ENCODE results near the gene CEACAM20.
"Not testable (repeated sequence)": the region's sequence is repeated elsewhere in the genome, so short reads cannot be mapped to it uniquely, and the experiment has no call there.

CEACAM20 gene

DNA sequence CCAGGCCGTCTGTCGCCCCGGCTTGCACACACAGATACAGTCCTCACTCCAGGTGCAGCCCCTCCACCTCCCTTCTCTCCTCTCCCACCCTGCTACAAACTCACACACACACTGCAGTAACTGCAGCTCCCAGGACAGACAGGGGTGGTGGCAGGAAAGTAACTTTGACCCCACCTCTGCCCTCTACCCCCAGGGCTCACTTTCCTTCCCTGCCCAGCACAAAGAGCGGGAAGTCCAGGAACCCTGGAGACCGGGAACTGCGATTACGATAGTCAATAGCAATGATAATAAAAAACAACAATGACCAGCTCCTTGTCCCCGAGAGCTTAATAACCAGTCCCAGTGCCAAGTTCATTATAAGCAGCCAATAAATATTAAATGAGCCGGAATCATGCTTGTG, at the start of gene CEACAM20:
TSS of gene CEACAM20 (minus strand) at position 140 of the 400 bp plus-strand sequence. CDS start 166 bp downstream, outside the sequence.
- no peak for TF ChIP-seq GATA1 (IDR thresholded peaks at IDR 0.05; ENCODE audit: low read depth, low read length)
- TF ChIP-seq POLR2A (IDR thresholded peaks at IDR 0.05; ENCODE audit: low read length): no peak
- DNase-seq: no peak

DNA sequence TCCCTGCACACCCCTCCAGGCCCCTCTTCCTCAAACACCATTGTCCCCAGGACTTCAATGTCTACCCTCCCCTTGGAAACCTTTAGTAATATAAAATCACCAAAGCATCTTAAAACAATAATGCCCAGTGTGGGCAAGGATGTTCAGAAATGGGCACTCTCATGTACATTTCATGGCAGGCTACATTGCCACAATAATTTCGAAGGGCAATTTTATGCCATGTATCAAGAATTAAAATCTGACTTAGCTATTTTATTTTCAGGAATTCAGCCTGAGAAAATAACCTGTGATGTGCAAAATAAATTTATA, 48.0 kb upstream of the CEACAM20 start:
- no peak for TF ChIP-seq GATA1 (IDR thresholded peaks at IDR 0.05; ENCODE audit: low read depth, low read length)
- TF ChIP-seq POLR2A (IDR thresholded peaks at IDR 0.05; ENCODE audit: low read length): no peak
- no peak for DNase-seq

DNA sequence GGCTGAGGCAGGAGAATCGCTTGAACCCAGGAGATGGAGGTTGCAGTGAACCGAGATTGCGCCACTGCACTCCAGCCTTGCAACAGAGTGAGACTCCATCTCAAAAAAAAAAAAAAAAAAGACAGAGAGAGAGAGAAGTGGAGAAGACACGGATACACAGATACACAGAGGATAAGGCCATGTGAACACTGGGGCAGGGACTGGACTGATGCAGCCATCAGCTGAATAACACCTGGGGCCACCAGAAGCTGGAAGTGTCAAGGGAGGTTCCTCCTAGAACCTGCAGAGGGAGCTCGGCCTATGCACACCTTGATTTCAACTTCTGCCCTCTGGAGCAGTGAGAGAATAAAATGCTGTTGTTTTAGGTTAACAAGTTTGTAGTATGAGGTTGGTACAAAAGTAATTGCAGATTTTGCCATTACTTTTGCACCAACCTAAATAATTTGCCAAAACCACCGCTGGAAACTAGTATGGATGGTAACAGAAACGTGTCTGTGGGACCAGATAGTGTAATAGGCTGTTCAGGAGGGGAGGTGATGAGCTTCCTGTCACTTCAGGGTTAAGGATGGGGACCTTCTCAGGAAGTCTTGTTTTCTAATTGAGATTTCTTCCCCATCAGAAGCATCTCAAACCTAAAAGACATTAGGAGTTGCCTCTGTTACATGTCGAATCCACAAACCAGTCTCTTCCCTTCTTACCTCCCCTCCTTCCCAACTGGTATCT, 47.5 kb upstream of the CEACAM20 start:
- no peak for TF ChIP-seq POLR2A (IDR thresholded peaks at IDR 0.05; ENCODE audit: low read length)
- TF ChIP-seq GATA1 (IDR thresholded peaks at IDR 0.05; ENCODE audit: low read depth, low read length): no peak
- DNase-seq: peak; percentile 20 to 32

DNA sequence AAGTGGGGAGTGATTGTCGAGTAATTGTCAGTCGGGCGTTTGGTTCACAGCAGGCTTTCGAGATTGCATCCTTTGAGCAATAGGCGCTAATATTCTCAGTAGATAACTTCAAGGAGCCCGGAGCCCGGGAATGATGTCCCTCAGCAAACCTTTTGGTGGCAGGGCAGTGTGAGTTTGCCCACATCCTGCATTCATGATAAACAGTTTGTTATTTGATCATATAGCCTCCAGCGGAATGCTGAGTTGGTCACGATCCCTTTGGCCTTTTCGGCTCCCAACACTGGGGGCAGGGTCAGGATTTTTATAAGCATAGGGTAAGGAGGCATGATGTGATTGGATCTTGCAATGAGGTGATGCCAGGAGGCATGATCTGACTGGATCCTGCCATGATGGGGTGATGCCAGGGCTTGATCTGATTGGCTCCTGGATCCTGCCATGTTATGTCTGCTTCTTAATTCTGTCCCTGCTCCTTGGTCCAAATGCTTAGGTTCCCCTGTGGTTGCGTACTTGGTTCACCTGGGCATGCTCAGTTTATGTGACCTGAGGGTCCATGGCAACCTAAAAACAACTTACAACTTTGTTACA, 45.7 kb upstream of the CEACAM20 start:
- TF ChIP-seq POLR2A (IDR thresholded peaks at IDR 0.05; ENCODE audit: low read length) (no peak), GATA1 (IDR thresholded peaks at IDR 0.05; ENCODE audit: low read depth, low read length) (no peak)
- no peak for DNase-seq

DNA sequence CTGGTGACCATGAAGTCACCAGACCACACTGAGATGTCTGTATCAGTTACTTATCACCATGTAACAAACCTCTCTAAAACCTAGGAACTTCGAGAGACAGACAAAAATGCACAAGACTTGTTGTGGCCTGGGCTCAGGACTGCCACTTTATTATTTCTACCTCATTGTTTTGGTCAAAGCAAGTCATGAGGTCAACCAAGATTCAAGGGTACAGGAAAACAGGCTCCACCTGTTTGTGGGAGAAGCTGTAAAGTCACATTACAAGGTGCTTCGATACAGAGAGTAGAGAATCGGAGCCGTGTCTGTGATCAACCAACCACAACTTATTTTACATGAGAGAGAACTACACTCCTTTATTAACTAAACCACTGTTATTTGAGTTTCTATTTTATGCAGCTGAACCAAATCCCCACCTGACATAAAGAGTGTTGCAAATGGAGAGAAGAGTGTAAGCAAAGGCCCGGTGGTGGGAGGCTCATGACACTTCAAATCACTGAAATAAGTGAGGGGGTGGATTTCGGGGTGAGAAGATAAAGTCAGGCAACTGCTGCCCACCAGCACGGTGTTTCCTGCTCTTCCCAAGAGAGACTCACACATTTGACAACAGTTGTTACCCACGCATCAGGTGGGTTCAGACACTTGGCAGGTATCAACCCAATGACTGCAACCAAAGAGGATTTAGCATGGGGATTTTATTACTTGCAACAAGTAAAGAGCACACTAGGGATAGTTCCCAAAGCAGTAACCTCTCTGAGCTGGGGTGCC, 44.9 kb upstream of the CEACAM20 start:
- no peak for TF ChIP-seq POLR2A (IDR thresholded peaks at IDR 0.05; ENCODE audit: low read length)
- TF ChIP-seq GATA1 (IDR thresholded peaks at IDR 0.05; ENCODE audit: low read depth, low read length): no peak
- DNase-seq: no peak

DNA sequence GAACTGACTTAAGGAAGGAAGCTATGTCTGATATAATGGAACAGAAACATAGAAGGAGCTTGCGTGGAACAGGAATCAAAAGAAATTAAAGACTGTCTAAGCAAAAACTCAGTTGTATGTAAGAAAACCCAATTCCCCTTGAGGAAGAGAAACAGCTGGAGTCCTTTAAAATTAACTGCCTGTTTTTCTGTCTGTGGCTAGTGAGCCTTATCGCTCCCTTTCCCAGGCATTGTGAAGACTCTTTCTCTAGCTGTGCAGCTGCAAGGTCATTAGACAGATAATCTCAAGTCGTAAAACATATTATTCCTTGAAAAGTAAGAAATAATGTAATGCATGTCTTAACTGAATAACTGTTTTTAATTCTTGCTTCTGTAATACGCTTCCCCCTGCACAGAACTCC, 44.2 kb upstream of the CEACAM20 start:
- no peak for DNase-seq
- TF ChIP-seq POLR2A (IDR thresholded peaks at IDR 0.05; ENCODE audit: low read length) (no peak), GATA1 (IDR thresholded peaks at IDR 0.05; ENCODE audit: low read depth, low read length) (no peak)

DNA sequence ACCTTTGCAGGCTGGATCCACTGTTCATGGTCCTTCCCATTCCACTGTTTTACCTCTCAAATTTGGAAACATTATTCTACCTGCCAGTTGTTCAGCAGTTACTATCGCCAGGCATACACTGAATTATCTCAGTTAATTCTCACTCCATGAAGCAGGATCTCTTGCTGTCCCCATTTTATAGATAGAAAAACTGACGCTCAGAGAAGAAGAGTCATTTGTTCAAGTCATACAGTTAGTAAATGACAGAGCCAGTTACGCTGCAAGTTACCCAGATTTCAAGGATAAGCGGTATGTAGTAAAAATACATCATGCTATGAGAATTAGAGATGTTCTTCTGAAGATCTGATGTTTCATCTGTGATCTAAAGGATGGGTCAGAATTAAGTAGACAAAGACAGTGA, 43.7 kb upstream of the CEACAM20 start:
- TF ChIP-seq POLR2A (IDR thresholded peaks at IDR 0.05; ENCODE audit: low read length): no peak
- TF ChIP-seq GATA1 (IDR thresholded peaks at IDR 0.05; ENCODE audit: low read depth, low read length): no peak
- no peak for DNase-seq

DNA sequence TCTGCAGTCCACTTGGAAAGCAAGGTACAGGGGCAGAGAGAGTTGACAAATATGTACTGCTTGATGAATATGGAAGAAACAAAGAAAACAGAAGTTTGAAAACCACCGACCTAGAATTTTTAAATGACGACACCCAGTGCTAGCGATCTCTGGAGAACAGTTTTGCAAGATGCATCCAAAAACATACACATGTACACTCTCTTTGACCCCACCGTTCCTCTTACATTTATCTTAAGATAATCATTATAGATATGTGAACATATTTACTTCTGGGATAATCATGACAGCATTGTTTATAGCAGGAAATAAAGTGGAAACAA, 43.1 kb upstream of the CEACAM20 start:
- TF ChIP-seq POLR2A (IDR thresholded peaks at IDR 0.05; ENCODE audit: low read length) (no peak), GATA1 (IDR thresholded peaks at IDR 0.05; ENCODE audit: low read depth, low read length) (no peak)
- no peak for DNase-seq

DNA sequence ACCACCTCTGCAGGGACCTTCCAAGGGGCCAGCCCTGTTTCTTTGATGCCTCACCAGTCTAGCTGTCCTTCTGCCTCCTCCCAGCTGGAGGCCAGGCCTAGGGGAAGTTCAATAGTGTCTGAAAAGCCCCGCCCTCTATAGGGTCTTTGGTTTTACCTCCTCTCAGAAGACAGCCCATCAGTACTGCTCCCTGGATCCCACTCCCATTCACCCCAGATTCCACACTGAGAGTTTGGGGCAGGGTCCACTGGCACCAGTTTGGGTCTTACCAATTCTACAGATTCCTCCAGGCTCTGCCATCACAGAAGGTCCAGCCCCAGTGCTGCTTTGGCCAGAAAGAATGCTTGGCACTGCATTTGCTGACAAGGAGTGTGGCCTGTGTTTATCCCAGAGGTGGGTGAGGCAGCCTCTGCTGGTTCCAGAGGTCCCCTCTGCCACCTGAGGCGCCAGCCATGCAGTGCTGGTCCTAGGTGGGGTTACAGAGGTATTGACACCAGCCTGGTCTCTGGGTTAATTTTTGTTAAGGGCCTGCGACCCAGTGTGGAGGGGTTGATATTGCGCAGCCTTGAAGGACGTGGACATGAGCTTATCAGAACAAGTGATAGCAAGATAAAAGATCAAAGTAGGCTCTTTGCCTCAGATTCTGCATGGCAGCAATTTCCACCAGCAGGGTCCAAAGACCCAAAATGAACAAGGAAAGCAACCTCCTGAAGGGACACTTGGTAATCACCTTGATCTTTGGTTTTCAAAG, 42.5 kb upstream of the CEACAM20 start:
- no peak for DNase-seq
- no peak for TF ChIP-seq POLR2A (IDR thresholded peaks at IDR 0.05; ENCODE audit: low read length)

DNA sequence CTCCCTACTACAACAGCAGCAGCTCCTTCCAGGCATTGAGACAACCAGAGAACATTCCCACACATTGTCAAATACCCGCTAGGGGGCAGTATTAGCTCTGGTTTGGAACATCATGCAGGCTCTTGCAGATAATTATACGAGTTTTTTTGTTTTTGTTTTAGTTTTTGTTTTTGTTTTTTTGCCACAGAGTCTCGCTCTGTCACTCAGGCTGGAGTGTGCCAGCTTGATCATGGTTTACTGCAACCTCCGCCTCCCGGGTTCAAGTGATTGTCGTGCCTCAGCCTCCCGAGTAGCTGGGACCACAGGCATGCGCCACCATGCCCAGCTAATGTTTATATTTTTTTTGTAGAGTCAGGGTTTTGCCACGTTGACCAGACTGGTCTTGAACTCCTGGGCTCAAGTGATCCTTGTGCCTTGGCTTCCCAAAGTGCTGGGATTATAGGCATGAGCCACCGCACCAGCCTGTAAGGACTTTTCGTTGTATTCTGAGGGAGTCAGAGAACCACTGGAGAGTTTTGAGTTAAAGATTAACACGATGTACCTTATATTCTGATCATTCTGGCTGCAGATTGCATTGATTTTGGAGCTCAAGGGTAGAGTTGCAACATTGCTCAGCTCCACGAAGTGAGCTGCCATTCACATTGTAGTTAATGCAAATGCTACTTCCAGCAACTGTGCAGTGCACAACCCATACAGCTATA, 41.7 kb upstream of the CEACAM20 start:
- TF ChIP-seq POLR2A (IDR thresholded peaks at IDR 0.05; ENCODE audit: low read length) (no peak), GATA1 (IDR thresholded peaks at IDR 0.05; ENCODE audit: low read depth, low read length) (no peak)
- peak; percentile 68 to 82 for DNase-seq

DNA sequence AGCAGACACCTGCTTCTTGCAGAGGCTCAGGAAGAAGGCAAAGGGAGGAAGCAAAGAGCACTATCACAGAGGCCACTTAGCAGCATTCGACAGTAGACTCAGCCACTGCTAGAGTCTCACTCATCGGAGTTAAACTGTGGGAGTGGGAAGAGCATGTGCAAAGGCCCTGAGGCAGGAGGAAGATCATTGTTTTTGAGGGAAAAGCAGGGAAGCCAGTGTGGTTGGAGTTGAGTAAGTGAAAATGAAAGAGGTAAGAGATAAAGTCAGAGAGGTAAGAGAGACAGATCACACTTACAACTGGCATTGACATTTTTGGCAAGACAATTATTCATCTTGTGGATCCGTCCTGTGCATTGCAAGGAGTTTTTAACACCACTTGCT, 41.1 kb upstream of the CEACAM20 start:
- no peak for DNase-seq
- TF ChIP-seq GATA1 (IDR thresholded peaks at IDR 0.05; ENCODE audit: low read depth, low read length) (no peak), POLR2A (IDR thresholded peaks at IDR 0.05; ENCODE audit: low read length) (no peak)

DNA sequence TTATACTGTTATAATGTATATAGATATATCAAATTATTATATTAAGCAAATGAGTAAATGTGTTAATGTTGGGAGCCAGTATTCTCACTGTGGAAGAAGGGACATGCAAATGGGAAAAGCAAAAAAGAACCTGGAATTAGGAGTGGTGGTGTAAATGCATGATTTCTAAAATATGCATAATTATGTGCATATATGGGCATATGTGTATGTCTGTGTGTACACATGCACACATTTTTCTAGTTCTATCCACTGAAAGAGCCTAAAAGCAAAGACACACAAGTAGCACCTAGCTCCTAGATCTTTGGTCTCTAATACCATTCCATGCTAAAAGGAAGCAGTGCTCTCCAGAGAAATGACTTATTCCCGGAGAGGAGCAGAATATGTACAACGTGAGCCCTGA, 38.3 kb upstream of the CEACAM20 start:
- no peak for DNase-seq
- TF ChIP-seq POLR2A (IDR thresholded peaks at IDR 0.05; ENCODE audit: low read length) (no peak), GATA1 (IDR thresholded peaks at IDR 0.05; ENCODE audit: low read depth, low read length) (no peak)

DNA sequence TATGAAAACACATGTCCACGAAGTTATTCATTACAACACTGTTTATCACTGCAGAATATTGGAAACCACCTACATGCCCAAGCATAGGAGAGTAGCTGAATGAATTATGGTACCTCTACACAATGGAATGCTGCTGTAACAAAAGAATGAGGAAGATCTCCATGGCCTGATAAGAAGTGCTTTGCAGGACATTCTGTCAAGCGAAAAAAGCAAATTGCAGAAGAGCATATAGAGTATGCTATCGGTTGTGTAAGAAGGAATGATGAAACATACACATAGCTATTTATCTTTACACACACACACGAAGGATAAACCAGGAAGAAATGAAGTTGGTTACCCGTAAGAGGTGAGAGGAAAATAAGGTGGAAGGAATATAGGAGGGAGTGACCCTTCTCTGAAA, 37.5 kb upstream of the CEACAM20 start:
- DNase-seq: no peak
- TF ChIP-seq GATA1 (IDR thresholded peaks at IDR 0.05; ENCODE audit: low read depth, low read length) (no peak), POLR2A (IDR thresholded peaks at IDR 0.05; ENCODE audit: low read length) (no peak)

DNA sequence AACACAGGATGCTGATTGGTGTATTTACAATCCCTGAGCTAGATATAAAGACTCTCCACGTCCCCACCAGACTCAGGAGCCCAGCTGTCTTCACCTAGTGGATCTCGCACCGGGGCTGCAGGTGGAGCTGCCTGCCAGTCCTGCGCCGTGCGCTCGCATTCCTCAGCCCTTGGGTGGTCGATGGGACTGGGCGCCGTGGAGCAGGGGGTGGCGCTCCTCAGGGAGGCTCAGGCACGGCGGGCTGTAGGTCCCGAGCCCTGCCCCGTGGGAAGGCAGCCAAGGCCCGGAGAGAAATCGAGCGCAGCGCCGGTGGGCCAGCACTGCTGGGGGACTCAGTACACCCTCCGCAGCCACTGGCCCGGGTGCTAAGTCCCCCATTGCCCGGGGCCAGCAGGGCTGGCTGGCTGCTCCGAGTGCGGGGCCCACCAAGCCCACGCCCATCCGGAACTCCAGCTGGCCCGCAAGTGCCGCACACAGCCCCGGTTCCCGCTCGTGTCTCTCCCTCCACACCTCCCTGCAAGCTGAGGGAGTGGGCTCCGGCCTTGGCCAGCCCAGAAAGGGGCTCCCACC, 33.7 kb upstream of the CEACAM20 start:
- not testable (repeated sequence) for DNase-seq

All from erythroblast (primary cell).